NCI-H2227 (cell line): ENCODE measurements around the gene PATZ1.
"Not testable (repeated sequence)": the region's sequence is repeated elsewhere in the genome, so short reads cannot be mapped to it uniquely, and the experiment has no call there.

ENCODE experiments used
- DNase-seq: peaks from one replicate; lab custom pipeline; 2025; ENCODE audit not compliant: unreplicated experiment; lab: John Stamatoyannopoulos, UW

PATZ1 gene

GRCh38 chr22:31346255-31346732 is at the start of gene PATZ1:
Gene PATZ1, minus strand, starts transcription at chr22:31346346. Its CDS starts 744 bp downstream, at chr22:31345602.
- peak; percentile 84 for DNase-seq

- no peak for DNase-seq
These were observed 48.2 kb upstream of the PATZ1 start for GRCh38 chr22:31394326-31394725.

- no peak for DNase-seq
These were observed 47.7 kb upstream of the PATZ1 start for GRCh38 chr22:31393893-31394292.

- DNase-seq: not testable (repeated sequence)
These were observed 32.5 kb upstream of the PATZ1 start for GRCh38 chr22:31378651-31379050.

GRCh38 chr22:31378123-31378522 is 32.0 kb upstream of the PATZ1 start:
- no peak for DNase-seq

- DNase-seq: no peak
These were observed 31.5 kb upstream of the PATZ1 start for GRCh38 chr22:31377612-31378011.

GRCh38 chr22:31367426-31367825 is 21.3 kb upstream of the PATZ1 start:
- no peak for DNase-seq

- no peak for DNase-seq
These were observed 17.8 kb upstream of the PATZ1 start for GRCh38 chr22:31363885-31364465.

- no peak for DNase-seq
These were observed 15.6 kb upstream of the PATZ1 start for GRCh38 chr22:31361743-31362142.

- no peak for DNase-seq
These were observed 13.9 kb upstream of the PATZ1 start for GRCh38 chr22:31360029-31360428.

GRCh38 chr22:31354515-31354914 is 8.4 kb upstream of the PATZ1 start:
- no peak for DNase-seq

- DNase-seq: peak; percentile 86
These were observed 4.3 kb upstream of the PATZ1 start for GRCh38 chr22:31350410-31350863.

- no peak for DNase-seq
These were observed 3.8 kb upstream of the PATZ1 start for GRCh38 chr22:31349960-31350359.

GRCh38 chr22:31348766-31349165 is 2.6 kb upstream of the PATZ1 start:
- DNase-seq: no peak

GRCh38 chr22:31348009-31348337 is 1.8 kb upstream of the PATZ1 start:
- DNase-seq: not testable (repeated sequence)

GRCh38 chr22:31347251-31348008 is 1.3 kb upstream of the PATZ1 start:
- peak; percentile 74 for DNase-seq

GRCh38 chr22:31346733-31347250 is 646 bp upstream of the PATZ1 start:
- peak; percentile 68 for DNase-seq

GRCh38 chr22:31345331-31346254 is 553 bp downstream of the PATZ1 start:
- peak; percentile 93 for DNase-seq

GRCh38 chr22:31344578-31345330 is 1.4 kb downstream of the PATZ1 start:
- DNase-seq: no peak

GRCh38 chr22:31344256-31344577 is 1.9 kb downstream of the PATZ1 start:
- DNase-seq: no peak
